ENCODE data around the gene ZNFX1. TPM values are rescaled to one million over a fixed set of nuclear protein-coding genes. Genes with fewer than 3 reads are reported as not detected.

The ZNFX1 gene
- total RNA-seq, 3 donors from 2014 or later = 52.5 to 69.2 (median 56.4) TPM

DNA sequence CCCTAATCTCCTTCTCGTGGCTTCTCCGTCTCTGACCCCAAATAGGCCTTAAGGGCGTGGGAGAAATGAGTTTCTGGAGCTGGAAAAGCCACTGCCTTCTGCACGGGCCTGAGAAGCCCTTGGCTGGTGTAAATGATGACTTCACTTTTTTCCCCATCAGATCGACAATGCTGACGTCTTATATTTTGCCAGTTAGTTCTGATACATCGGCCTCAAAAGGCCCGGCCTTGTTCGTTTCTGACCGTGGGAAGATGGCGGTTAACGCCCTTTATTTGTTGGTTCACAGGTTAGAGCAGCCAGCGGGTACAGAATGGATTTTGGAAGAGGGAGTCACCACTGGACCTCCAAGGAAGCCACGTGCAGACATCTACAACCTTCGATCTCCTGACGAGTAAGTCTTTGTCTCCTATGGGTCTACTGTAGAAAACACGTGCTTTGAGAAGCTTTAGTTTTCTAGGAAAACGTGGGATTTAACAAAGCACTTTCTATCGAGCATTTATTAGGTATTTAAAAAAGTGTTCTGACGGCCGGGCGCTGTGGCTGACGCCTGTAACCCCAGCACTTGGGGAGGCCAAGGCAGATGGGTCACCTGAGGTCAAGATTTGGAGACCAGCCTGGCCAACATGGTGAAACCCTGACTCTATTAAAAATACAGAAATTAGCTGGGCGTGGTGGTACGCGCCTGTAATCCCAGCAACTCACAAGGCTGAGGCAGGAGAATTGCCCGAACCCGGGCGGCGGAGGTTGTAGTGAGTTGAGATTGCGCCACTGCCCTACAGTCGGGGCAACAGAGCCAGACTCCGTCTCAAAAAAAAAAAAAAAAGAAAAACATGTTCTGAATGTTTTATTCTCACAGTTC, 1.2 kb upstream of the ZNFX1 start:
- DNase-seq (peak; percentile 24), ATAC-seq (no peak)
- peak overlapping the region; percentile 99 for H3K4me3 Mint-ChIP-seq
- H3K4me1 Mint-ChIP-seq (ENCODE audit: low read depth) = peaks cover 54% of the 10 kb centered on the region
- peaks cover 19% of the 10 kb centered on the region for H3K9me3 Mint-ChIP-seq
- peaks cover 67% of the 10 kb centered on the region for H3K36me3 Mint-ChIP-seq (ENCODE audit: insufficient read depth)
- H3K27me3 Mint-ChIP-seq (ENCODE audit: low read depth) = no peaks in the 10 kb centered on the region

DNA sequence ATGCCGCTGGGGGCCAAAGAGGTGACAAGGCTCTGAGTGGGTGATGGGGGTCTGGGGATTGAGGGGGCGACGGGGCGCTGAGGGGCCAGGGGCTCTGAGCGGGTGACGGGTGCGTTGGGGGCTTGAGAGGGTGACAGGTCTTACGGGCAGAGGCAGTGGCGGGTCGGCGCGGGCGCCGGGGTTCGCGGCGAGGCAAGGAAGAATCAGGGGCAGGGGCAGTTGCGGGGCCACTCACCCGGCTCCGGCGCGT, 146 bp downstream of the ZNFX1 start:
- H3K4me3 Mint-ChIP-seq = peak overlapping the region; percentile 99
- DNase-seq = no peak
- peaks cover 48% of the 10 kb centered on the region for H3K4me1 Mint-ChIP-seq (ENCODE audit: low read depth)
- H3K27me3 Mint-ChIP-seq (ENCODE audit: low read depth) = no peaks in the 10 kb centered on the region
- peaks cover 7% of the 10 kb centered on the region for H3K9me3 Mint-ChIP-seq
- H3K36me3 Mint-ChIP-seq (ENCODE audit: insufficient read depth) = peaks cover 56% of the 10 kb centered on the region
- no peak for ATAC-seq

DNA sequence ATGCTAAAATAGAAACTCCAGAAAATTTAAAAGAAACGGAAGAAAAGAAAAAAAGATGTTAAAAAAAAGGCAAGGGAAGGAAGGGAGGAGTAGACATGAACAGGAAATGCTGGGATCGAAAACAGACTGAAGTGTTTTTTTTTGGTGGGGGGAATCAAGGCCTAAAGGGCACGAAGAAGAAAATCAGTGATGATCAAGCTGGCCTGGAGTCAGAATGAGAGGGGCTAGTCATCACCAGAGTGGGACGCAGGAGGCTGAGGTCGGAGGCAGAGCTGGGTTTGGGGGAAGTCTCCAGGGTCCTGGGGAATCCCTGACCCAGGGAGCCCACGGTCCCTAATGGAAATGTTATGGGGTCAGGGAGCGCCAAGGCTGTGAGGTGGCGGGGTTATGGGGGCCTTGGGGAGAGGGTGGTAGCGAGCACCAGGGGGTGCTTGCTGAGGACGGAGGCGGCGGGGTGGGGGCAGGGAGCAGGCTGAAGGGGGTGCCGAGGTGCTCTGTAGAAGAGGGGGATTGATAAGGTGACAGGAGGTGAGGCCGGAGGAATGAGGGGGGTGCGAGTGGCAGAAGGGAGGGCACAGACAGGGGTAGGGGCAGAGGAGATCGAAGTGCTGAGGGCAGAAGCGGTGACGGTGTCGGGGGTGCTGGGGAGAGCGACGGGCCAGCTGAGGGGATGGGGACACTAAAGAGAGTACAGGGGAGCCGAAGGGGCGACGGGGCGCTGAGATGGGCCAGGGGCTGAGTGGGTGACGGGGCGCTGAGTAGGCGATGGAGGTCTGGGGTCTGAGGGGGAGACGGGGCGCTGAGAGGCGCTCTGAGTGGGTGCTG, 684 bp downstream of the ZNFX1 start:
- H3K9me3 Mint-ChIP-seq = peaks cover 7% of the 10 kb centered on the region
- peaks cover 55% of the 10 kb centered on the region for H3K36me3 Mint-ChIP-seq (ENCODE audit: insufficient read depth)
- peaks cover 48% of the 10 kb centered on the region for H3K4me1 Mint-ChIP-seq (ENCODE audit: low read depth)
- peak; percentile 31 for DNase-seq
- no peaks in the 10 kb centered on the region for H3K27me3 Mint-ChIP-seq (ENCODE audit: low read depth)
- ATAC-seq = peak; percentile 21 to 22
- H3K4me3 Mint-ChIP-seq = peak overlapping the region; percentile 99

DNA sequence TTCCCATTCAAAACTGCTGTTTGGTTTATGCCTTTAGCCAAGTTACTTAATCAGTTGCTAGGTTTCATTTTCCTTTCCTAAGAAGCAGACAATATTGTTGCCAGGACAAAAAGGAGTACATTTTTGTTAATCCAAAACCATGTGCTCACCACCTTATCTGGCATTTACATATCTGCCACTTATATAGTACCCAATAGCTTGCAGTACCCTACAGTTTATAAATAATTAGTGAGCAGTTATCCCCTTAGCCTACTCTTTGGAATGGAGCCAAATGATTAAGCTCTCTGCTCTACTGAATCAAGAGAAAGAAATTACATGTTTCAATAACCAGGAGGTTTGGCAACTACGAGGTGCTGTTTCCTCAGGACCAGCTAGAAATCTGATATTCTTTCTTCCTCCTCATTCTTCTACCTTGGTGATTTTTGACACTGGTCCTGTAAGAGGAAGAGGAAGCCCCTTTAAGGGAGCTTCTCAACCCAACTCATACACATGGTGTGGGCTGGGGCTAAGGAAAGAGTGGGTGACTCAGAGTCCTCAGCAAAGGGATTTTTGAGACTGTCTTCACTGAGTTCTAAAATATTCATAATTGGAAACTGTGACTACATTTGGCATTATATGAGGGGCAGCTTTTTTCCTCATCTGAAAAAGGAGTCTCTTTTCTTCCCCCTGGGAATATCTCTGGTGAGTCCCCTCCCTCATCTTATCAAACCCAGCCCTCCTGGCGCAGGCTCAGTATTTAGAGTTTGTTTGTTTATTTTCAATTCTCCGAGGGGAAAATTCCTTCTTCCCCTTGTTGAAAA, 1.5 kb downstream of the ZNFX1 start:
- peak overlapping the region; percentile 99 for H3K4me3 Mint-ChIP-seq
- peaks cover 51% of the 10 kb centered on the region for H3K36me3 Mint-ChIP-seq (ENCODE audit: insufficient read depth)
- ATAC-seq = peak; percentile 44
- peaks cover 45% of the 10 kb centered on the region for H3K4me1 Mint-ChIP-seq (ENCODE audit: low read depth)
- no peaks in the 10 kb centered on the region for H3K27me3 Mint-ChIP-seq (ENCODE audit: low read depth)
- peak; percentile 55 for DNase-seq
- H3K9me3 Mint-ChIP-seq = peaks cover 4% of the 10 kb centered on the region

DNA sequence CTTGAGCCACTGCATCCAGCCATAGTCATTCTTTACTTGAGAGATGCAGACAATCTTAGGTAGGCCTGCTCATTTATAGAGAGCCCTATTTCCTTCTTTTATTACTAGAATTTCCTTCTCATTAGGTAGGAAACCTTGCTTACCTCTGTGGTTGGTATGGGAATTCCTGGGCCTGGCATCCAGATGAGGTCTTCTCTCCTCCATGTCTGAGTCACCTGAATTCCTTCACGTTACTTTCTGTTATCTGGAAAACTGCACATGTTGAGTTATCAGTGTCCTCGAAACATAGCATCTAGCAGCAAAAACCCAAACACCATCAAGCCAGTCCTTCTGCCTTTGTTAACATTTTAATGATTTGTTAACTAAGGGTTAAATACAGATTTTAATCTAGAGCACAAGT, 2.2 kb downstream of the ZNFX1 start:
- H3K4me1 Mint-ChIP-seq (ENCODE audit: low read depth) = peaks cover 44% of the 10 kb centered on the region
- peak overlapping the region; percentile 99 for H3K4me3 Mint-ChIP-seq
- H3K36me3 Mint-ChIP-seq (ENCODE audit: insufficient read depth) = peaks cover 51% of the 10 kb centered on the region
- no peaks in the 10 kb centered on the region for H3K27me3 Mint-ChIP-seq (ENCODE audit: low read depth)
- DNase-seq = no peak
- H3K9me3 Mint-ChIP-seq = no peaks in the 10 kb centered on the region
- no peak for ATAC-seq

DNA sequence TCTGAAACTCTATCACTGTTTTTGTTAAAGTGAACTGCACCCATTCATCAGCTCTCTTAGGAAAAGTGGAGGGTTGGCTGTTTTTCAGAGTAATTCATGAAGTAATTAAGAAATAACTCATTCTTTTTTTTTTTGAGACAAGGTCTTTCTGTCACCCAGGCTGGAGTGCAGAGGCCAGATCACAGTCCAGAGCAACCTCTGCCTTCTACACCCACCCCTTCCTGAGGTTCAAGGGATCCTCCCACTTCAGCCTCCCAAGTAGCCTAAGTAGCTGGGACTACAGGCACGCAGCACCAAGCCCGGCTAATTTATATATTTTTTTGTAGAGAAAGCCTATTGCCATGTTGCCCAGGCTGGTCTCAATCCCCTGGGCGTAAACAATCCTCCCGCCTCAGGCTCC, 2.6 kb downstream of the ZNFX1 start:
- Mint-ChIP-seq H3K4me1 (ENCODE audit: low read depth) (peaks cover 46% of the 10 kb centered on the region), H3K36me3 (ENCODE audit: insufficient read depth) (peaks cover 51% of the 10 kb centered on the region), H3K4me3 (peak overlapping the region; percentile 99)

DNA sequence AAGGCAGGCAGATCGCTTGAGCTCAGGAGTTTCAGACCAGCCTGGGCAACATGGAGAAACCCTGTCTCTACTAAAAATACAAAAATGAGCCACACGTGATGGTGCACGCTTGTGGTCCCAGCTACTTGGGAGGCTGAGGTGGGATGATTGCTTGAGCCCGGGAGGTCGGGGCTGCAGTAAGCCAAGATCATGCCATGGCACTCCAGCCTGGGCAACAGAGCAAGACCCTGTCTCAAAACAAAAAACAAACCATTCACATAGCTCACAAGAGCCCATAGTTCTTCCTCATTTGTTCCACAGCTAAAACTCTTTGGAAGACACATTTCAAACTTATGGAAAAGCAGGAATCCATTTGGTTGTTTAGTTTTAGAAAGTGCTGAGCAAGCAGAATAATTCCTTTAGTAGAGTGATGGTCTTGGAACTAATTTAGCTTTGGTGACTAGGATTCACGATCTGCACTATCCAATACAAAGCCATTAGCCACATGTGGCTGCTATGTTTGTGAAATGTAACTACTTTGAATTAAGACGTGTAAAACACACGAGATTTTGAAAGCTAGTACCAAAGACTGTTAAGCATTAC, 4.1 kb downstream of the ZNFX1 start:
- Mint-ChIP-seq H3K4me3 (no peak overlapping the region), H3K27me3 (ENCODE audit: low read depth) (no peaks in the 10 kb centered on the region), H3K4me1 (ENCODE audit: low read depth) (peaks cover 58% of the 10 kb centered on the region), H3K9me3 (peaks cover 4% of the 10 kb centered on the region), H3K36me3 (ENCODE audit: insufficient read depth) (peaks cover 51% of the 10 kb centered on the region)
- ATAC-seq (no peak), DNase-seq (no peak)

More for the DNA sequence above, 2.6 kb downstream of the ZNFX1 start:
- no peak for ATAC-seq
- H3K27me3 Mint-ChIP-seq (ENCODE audit: low read depth) = no peaks in the 10 kb centered on the region
- no peak for DNase-seq
- H3K9me3 Mint-ChIP-seq = no peaks in the 10 kb centered on the region

DNA sequence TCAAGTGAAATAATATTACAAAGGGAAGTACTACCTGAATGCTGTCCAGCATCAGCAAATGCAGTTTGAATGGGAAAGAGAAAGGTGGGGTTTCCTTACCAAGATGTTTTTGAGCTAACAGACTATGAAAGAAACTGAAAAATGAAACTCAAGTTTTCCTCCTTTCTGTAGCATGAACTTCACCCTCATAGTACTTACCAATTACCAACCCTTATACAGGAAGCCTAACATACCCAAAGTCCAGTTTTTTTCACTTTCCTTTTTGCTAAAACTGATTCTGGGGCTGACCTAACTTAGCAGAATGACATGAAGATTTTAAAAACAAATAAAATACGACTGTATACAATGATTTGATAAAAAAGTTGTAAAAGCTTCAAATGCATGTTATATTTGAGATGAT, 5.2 kb downstream of the ZNFX1 start:
- H3K36me3 Mint-ChIP-seq (ENCODE audit: insufficient read depth) = peaks cover 53% of the 10 kb centered on the region
- peaks cover 9% of the 10 kb centered on the region for H3K9me3 Mint-ChIP-seq
- no peak for DNase-seq
- H3K27me3 Mint-ChIP-seq (ENCODE audit: low read depth) = no peaks in the 10 kb centered on the region
- H3K4me1 Mint-ChIP-seq (ENCODE audit: low read depth) = peaks cover 66% of the 10 kb centered on the region
- H3K4me3 Mint-ChIP-seq = peak overlapping the region; percentile 8
- ATAC-seq = no peak

DNA sequence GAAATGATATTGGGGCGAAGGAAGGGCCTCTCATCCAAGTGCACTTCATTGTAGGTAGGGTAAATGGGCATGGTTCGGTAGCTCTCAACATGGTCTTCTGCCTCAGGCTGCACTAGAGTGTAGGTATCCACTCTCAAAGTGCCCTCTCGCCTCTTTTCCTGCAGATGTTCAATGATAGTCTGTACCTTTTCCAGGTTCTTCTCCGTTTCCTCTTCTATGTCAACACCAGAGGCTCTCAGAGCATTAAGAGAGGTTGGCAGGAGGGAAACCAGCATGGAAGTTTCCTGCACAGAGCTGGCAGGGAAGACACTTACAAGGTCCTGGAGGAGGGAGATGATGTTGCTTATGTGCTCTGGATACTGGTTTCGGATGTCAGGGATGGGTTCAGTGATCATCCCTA, 7.1 kb downstream of the ZNFX1 start:
- DNase-seq = no peak
- no peaks in the 10 kb centered on the region for H3K27me3 Mint-ChIP-seq (ENCODE audit: low read depth)
- H3K9me3 Mint-ChIP-seq = peaks cover 9% of the 10 kb centered on the region
- peaks cover 64% of the 10 kb centered on the region for H3K36me3 Mint-ChIP-seq (ENCODE audit: insufficient read depth)
- no peak for ATAC-seq
- H3K4me1 Mint-ChIP-seq (ENCODE audit: low read depth) = peaks cover 76% of the 10 kb centered on the region
- H3K4me3 Mint-ChIP-seq = peak overlapping the region; percentile 84

DNA sequence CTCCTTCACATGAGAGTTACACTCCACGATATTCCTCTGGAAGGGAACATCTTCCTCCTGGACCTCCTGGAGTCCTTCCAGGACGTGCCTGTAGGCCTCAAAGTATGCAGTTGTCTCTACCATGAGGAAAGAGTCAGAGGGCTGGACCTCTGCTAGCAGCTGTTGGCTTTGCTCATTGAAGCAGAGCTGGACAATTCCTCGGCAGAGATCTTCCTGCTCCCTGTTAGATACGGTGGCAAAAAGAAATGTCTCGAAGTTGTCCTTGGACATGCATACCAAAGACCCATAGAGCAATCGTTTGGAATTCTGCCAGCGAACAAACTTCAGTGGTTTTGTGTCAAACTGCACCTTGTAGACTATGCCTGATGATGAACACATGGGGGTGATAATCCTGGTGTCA, 7.7 kb downstream of the ZNFX1 start:
- peaks cover 72% of the 10 kb centered on the region for H3K4me1 Mint-ChIP-seq (ENCODE audit: low read depth)
- peak overlapping the region; percentile 84 for H3K4me3 Mint-ChIP-seq
- ATAC-seq = peak; percentile 5 to 15

DNA sequence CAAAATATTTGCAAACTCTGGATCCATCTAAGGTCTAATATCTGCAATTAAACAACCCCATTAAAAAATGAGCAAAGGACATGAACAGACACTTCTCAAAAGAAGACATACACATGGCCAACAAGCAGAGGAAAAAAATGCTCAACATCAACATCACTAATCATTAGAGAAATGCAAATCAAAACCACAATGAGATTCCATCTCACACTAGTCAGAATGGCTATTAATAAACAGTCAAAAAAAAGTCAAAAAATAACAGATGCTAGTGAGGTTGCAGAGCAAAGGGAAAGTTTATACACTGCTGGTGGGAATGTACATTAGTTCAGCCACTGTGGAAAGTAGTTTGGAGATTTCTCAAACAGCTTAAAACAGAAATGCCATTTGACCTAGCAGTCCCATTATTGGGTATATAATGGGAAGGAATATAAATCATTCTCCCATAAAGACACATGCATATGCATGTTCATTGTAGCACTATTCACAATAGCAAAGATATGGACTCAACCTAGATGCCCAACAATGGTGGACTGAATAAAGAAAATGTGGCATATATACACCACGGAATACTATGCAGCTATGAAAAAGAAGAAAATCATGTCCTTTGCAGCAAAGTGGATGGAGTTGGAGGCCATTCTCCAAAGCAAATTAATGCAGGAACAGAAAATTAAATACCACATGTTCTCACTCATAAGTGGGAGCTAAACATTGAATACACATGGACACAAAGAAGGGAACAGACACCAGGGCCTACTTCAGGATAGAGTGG, 9.1 kb downstream of the ZNFX1 start:
- H3K36me3 Mint-ChIP-seq (ENCODE audit: insufficient read depth) = peaks cover 74% of the 10 kb centered on the region
- H3K4me3 Mint-ChIP-seq = peak overlapping the region; percentile 84
- H3K27me3 Mint-ChIP-seq (ENCODE audit: low read depth) = no peaks in the 10 kb centered on the region
- H3K9me3 Mint-ChIP-seq = peaks cover 9% of the 10 kb centered on the region
- DNase-seq = no peak
- peak in 1 of 2 donors; percentile 11 for ATAC-seq
- H3K4me1 Mint-ChIP-seq (ENCODE audit: low read depth) = peaks cover 67% of the 10 kb centered on the region

More for the DNA sequence above, 7.7 kb downstream of the ZNFX1 start:
- H3K36me3 Mint-ChIP-seq (ENCODE audit: insufficient read depth) = peaks cover 64% of the 10 kb centered on the region
- no peaks in the 10 kb centered on the region for H3K27me3 Mint-ChIP-seq (ENCODE audit: low read depth)
- no peak for DNase-seq
- peaks cover 9% of the 10 kb centered on the region for H3K9me3 Mint-ChIP-seq

DNA sequence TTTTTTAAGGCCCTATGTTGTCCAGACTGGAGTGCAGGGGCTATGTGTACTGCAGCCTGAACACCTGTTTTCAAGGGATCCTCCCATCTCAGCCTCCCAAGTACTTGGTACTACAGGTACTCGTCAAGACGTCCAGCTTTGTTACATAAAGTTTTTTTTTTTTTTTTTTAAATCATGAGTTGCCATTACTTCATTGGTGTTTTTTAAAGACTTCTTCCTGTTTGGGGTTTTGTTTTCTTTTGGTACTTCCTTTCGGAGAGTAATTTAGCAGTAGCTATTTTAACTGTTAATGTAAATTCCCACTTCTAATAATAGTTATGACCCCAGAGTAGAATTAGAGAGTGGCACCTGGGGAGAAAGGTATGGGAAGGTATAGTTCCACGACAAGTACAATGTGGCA, 10.5 kb downstream of the ZNFX1 start:
- peaks cover 59% of the 10 kb centered on the region for H3K4me1 Mint-ChIP-seq (ENCODE audit: low read depth)
- ATAC-seq = no peak

DNA sequence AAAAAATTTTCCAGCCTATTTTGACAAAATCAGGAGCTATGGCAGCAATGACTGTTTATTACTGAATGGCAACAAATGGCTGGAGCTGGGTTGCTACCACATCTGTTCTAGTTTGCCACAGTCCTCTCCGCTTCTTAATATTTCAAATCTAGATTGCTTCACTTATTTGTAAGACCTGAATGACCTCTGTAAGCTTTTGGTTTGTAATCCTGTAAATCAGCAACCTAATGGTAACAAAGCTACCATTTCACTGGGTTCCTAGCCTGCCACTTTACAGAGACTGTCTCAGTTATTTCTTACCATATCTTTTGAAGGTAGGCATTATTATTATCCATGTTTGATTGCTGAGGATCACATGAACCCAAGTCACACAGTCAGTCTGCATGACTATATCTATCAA, 15.4 kb downstream of the ZNFX1 start:
- DNase-seq (no peak), ATAC-seq (no peak)
- Mint-ChIP-seq H3K36me3 (ENCODE audit: insufficient read depth) (peaks cover 55% of the 10 kb centered on the region), H3K4me3 (no peak overlapping the region), H3K9me3 (no peaks in the 10 kb centered on the region), H3K4me1 (ENCODE audit: low read depth) (peaks cover 30% of the 10 kb centered on the region), H3K27me3 (ENCODE audit: low read depth) (no peaks in the 10 kb centered on the region)

More for the DNA sequence above, 10.5 kb downstream of the ZNFX1 start:
- H3K4me3 Mint-ChIP-seq = peak overlapping the region; percentile 86
- no peaks in the 10 kb centered on the region for H3K27me3 Mint-ChIP-seq (ENCODE audit: low read depth)
- peaks cover 9% of the 10 kb centered on the region for H3K9me3 Mint-ChIP-seq
- H3K36me3 Mint-ChIP-seq (ENCODE audit: insufficient read depth) = peaks cover 79% of the 10 kb centered on the region
- no peak for DNase-seq
